Measurements from ENCODE around the gene LRRC28. TPM values are rescaled to one million over a fixed set of nuclear protein-coding genes. Genes with fewer than 3 reads are reported as not detected.

LRRC28 gene
- total and polyA plus RNA-seq, 2 of the 4 experiments (the other 2 are of a cell fraction): 12.7 to 21.1 TPM

DNA sequence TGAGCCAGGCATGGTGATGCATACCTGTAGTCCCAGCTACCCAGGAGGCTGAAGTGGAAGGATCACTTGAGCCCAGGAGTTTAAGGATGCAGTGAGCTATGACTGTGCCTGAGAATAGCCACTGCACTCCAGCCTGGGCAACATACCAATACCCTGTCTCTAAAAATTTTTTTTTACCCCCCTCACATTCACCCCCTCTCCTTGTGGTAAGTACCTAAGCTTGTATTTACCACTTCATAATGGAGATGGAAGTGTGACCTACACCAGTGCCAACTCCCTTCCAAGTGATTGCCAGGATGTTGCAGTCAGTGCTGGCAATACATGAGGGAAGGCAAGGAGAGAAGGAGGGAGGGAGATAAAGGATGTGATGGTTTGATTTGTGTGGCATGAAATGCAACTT lies 84.2 kb downstream of the LRRC28 start:
- no TSS peak for BruUV-seq (replicated peaks)
- no peak overlapping the region for H3K4me3 ChIP-seq (ENCODE audit: insufficient read depth, low read depth, low read length)
- CTCF ChIA-PET: interaction anchor here (1.6 kb wide), 1 partner anchor 11 kb away, joined by 5 read pairs; no protein-coding TSS in a partner anchor
- intact Hi-C loops (cut with micrococcal nuclease): no loop called here
- no peaks in the 10 kb centered on the region for H3K27me3 ChIP-seq (ENCODE audit: control insufficient read depth, insufficient read depth, low read length)
- no peak overlapping the region for H4K91ac ChIP-seq (ENCODE audit: insufficient read depth, low read depth, low read length)
- H2AK5ac ChIP-seq (ENCODE audit: low read depth, low read length): peak overlapping the region; percentile 86; the same call in 1 of the 2 replicates
- no peak overlapping the region; the same call in 2 of the 3 replicates for H2BK15ac ChIP-seq (ENCODE audit: low read depth, low read length)
- peaks cover 6% of the 10 kb centered on the region for H3K9me1 ChIP-seq (ENCODE audit: insufficient read depth, low read length)
- TF ChIP-seq, protein P1, sequence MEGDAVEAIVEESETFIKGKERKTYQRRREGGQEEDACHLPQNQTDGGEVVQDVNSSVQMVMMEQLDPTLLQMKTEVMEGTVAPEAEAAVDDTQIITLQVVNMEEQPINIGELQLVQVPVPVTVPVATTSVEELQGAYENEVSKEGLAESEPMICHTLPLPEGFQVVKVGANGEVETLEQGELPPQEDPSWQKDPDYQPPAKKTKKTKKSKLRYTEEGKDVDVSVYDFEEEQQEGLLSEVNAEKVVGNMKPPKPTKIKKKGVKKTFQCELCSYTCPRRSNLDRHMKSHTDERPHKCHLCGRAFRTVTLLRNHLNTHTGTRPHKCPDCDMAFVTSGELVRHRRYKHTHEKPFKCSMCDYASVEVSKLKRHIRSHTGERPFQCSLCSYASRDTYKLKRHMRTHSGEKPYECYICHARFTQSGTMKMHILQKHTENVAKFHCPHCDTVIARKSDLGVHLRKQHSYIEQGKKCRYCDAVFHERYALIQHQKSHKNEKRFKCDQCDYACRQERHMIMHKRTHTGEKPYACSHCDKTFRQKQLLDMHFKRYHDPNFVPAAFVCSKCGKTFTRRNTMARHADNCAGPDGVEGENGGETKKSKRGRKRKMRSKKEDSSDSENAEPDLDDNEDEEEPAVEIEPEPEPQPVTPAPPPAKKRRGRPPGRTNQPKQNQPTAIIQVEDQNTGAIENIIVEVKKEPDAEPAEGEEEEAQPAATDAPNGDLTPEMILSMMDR (conservative IDR thresholded peaks at IDR 0.05; ENCODE audit: low read depth, low read length): no peak
- no peak for TF ChIP-seq MAFK (IDR thresholded peaks at IDR 0.05; ENCODE audit: low read depth, low read length)
- no peak for TF ChIP-seq RFX5 (IDR thresholded peaks at IDR 0.05; ENCODE audit: low read depth, low read length)
- TF ChIP-seq, protein P2, sequence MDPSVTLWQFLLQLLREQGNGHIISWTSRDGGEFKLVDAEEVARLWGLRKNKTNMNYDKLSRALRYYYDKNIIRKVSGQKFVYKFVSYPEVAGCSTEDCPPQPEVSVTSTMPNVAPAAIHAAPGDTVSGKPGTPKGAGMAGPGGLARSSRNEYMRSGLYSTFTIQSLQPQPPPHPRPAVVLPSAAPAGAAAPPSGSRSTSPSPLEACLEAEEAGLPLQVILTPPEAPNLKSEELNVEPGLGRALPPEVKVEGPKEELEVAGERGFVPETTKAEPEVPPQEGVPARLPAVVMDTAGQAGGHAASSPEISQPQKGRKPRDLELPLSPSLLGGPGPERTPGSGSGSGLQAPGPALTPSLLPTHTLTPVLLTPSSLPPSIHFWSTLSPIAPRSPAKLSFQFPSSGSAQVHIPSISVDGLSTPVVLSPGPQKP (IDR thresholded peaks at IDR 0.05; ENCODE audit: borderline replicate concordance, low read depth, low read length): no peak
- no peak for TF ChIP-seq MAZ (IDR thresholded peaks at IDR 0.05; ENCODE audit: borderline replicate concordance, low read depth, low read length)
- TF ChIP-seq RAD21 (IDR thresholded peaks at IDR 0.05; ENCODE audit: low read length): no peak
- TF ChIP-seq FOS (IDR thresholded peaks at IDR 0.05; ENCODE audit: low read depth, low read length): no peak
- TF ChIP-seq, protein P3, sequence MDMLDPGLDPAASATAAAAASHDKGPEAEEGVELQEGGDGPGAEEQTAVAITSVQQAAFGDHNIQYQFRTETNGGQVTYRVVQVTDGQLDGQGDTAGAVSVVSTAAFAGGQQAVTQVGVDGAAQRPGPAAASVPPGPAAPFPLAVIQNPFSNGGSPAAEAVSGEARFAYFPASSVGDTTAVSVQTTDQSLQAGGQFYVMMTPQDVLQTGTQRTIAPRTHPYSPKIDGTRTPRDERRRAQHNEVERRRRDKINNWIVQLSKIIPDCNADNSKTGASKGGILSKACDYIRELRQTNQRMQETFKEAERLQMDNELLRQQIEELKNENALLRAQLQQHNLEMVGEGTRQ (IDR thresholded peaks at IDR 0.05; ENCODE audit: low read depth, low read length): no peak
- TF ChIP-seq POLR2A (IDR thresholded peaks at IDR 0.05; ENCODE audit: low read depth, low read length): no peak
- TF ChIP-seq CHD1 (IDR thresholded peaks at IDR 0.05; ENCODE audit: low read depth, low read length): no peak
- no peak for TF ChIP-seq BHLHE40 (IDR thresholded peaks at IDR 0.05; ENCODE audit: low read depth, low read length)
- no peak for TF ChIP-seq NFE2L2 (IDR thresholded peaks at IDR 0.05; ENCODE audit: low read depth, low read length)
- TF ChIP-seq RCOR1 (IDR thresholded peaks at IDR 0.05; ENCODE audit: insufficient replicate concordance, low read length): no peak
- H3K27ac ChIP-seq (ENCODE audit: insufficient read depth, low read length): no peak overlapping the region
- H4K20me1 ChIP-seq (ENCODE audit: insufficient read depth, low read length): no peaks in the 10 kb centered on the region
- no peak overlapping the region for H4K8ac ChIP-seq (ENCODE audit: low read depth in 2 of 2, low read length in 2 of 2)
- H2BK5ac ChIP-seq (ENCODE audit: low read depth, low read length, poor library complexity, severe bottlenecking): no peak overlapping the region
- H3K4ac ChIP-seq (ENCODE audit: low read depth, low read length): peak overlapping the region; percentile 39; the same call in 1 of the 2 replicates
- 0 out of 2 replicates have a peak overlapping the region, but pooled peaks have one; percentile 44 for H3K23ac ChIP-seq (ENCODE audit: low read depth, low read length)
- H3K14ac ChIP-seq (replicated peaks; ENCODE audit: low read depth, low read length): no peak overlapping the region
- DNase-seq: no peak
- POLR2A ChIA-PET (ENCODE audit: unreplicated experiment): no interaction called here
- no peak for ATAC-seq (ENCODE audit: low read depth)
- H3K4me2 ChIP-seq (ENCODE audit: low read depth, low read length): no peak overlapping the region
- H2AFZ ChIP-seq (replicated peaks; ENCODE audit: low read length, poor library complexity): no peak overlapping the region
- no peak overlapping the region for H3K9ac ChIP-seq (ENCODE audit: low read depth, low read length)
- peaks cover 5% of the 10 kb centered on the region; the same call in 1 of the 2 replicates for H3K4me1 ChIP-seq (ENCODE audit: control insufficient read depth, insufficient read depth, low read length)
- H3K79me1 ChIP-seq (ENCODE audit: low read depth in 1 of 2, low read length in 2 of 2): 0 out of 4 replicates have a peak, but pooled peaks cover 0 to 4% of the 10 kb centered on the region in 2 experiments
- in situ Hi-C loops (cut with MboI; ENCODE audit: low sequenced_read_pairs): no loop called here
- no peak overlapping the region; the same call in 1 of the 2 replicates for H2BK120ac ChIP-seq (ENCODE audit: low read depth, low read length)
- no peak overlapping the region; the same call in 1 of the 2 replicates for H2BK20ac ChIP-seq (ENCODE audit: low read depth, low read length)
- H3K18ac ChIP-seq (ENCODE audit: low read depth, low read length): no peak overlapping the region
- no peak overlapping the region for H3K56ac ChIP-seq (ENCODE audit: extremely low read depth, insufficient read depth, low read length)
- dilution Hi-C loops (cut with HindIII; ENCODE audit: low sequenced_read_pairs, unreplicated experiment): no loop called here
- H3K36me3 ChIP-seq (ENCODE audit: control insufficient read depth, insufficient read depth, low read length): 0 out of 2 replicates have a peak, but pooled peaks cover 1% of the 10 kb centered on the region
- H2AK9ac ChIP-seq (replicated peaks; ENCODE audit: low read depth, low read length, poor library complexity): no peak overlapping the region
- H3K9me3 ChIP-seq (ENCODE audit: control insufficient read depth, insufficient read depth, low read length): no peaks in the 10 kb centered on the region
- H4K5ac ChIP-seq (ENCODE audit: low read depth, low read length): no peak overlapping the region
